Keratinocyte (primary cell): ENCODE measurements around the gene FOS. TPM values are rescaled to one million over a fixed set of nuclear protein-coding genes. Genes with fewer than 3 reads are reported as not detected.
A peak's percentile ranks its signal among the peaks of the same experiment; 100 is the strongest.

Source experiments
- DNase-seq: peaks from one replicate; pipeline ENCODE4 v3.0.0-alpha.2; 2011; ENCODE audit warnings: low read depth, missing footprints, low spot score
- FAIRE-seq: peaks from 2 replicates; lab custom pipeline; 2011; peaks lifted over from hg19 to GRCh38; lab: Jason Lieb, UNC
- H2AFZ ChIP-seq: 2 replicates; pipeline ENCODE4 v1.6.0; 2012; ENCODE audit warnings: low read length, control low read depth, inconsistent platforms; ENCODE audit not compliant: control insufficient read depth
- H3K27ac ChIP-seq: 2 replicates; pipeline ENCODE4 v1.5.1; 2011; ENCODE audit warnings: low read length; ENCODE audit not compliant: control insufficient read depth, insufficient read depth
- H3K27me3 ChIP-seq: 3 replicates; pipeline ENCODE4 v1.6.0; 2011; ENCODE audit warnings: low read length; ENCODE audit not compliant: control insufficient read depth, insufficient read depth; ENCODE audit errors: extremely low read depth
- H3K36me3 ChIP-seq, 2 experiments: 2 replicates in 1 of 2; 3 replicates in 1 of 2; pipeline ENCODE4 v1.5.1; 2011; ENCODE audit warnings: low read length in 2 of 2, mild to moderate bottlenecking in 1 of 2; ENCODE audit not compliant: control insufficient read depth in 2 of 2, insufficient read depth in 2 of 2; ENCODE audit errors: extremely low read depth in 1 of 2
- H3K4me1 ChIP-seq: 3 replicates; pipeline ENCODE4 v1.5.1; 2011; ENCODE audit warnings: low read length; ENCODE audit not compliant: control insufficient read depth, insufficient read depth; ENCODE audit errors: extremely low read depth
- H3K4me2 ChIP-seq: 3 replicates; pipeline ENCODE4 v1.6.0; 2011; ENCODE audit warnings: low read depth, low read length; ENCODE audit not compliant: control insufficient read depth, insufficient read depth; ENCODE audit errors: extremely low read depth
- H3K4me3 ChIP-seq, 3 experiments: fragments of 200-600 bp in 1 of 3; sonication (generic) in 1 of 3; 2 replicates in 2 of 3; 3 replicates in 1 of 3; pipeline ENCODE4 v1.5.1; 2011 to 2016; ENCODE audit warnings: low read length in 3 of 3, mild to moderate bottlenecking in 3 of 3, control low read depth in 2 of 3, inconsistent platforms in 1 of 3, low read depth in 1 of 3, mixed read lengths in 1 of 3, mixed run types in 1 of 3, moderate library complexity in 1 of 3; ENCODE audit not compliant: control insufficient read depth in 2 of 3, insufficient read depth in 2 of 3; ENCODE audit errors: extremely low read depth in 1 of 3
- H3K79me2 ChIP-seq: 2 replicates; pipeline ENCODE4 v1.6.0; 2012; ENCODE audit warnings: low read length; ENCODE audit not compliant: control insufficient read depth, insufficient read depth
- H3K9ac ChIP-seq: 3 replicates; pipeline ENCODE4 v1.6.0; 2011; ENCODE audit warnings: low read length; ENCODE audit not compliant: control insufficient read depth, insufficient read depth; ENCODE audit errors: extremely low read depth
- H3K9me1 ChIP-seq: 3 replicates; pipeline ENCODE4 v1.6.0; 2011; ENCODE audit warnings: low read length; ENCODE audit not compliant: control insufficient read depth, insufficient read depth; ENCODE audit errors: extremely low read depth
- H3K9me3 ChIP-seq: 2 replicates; pipeline ENCODE4 v1.5.1; 2012; ENCODE audit warnings: low read depth, low read length; ENCODE audit not compliant: control insufficient read depth
- H4K20me1 ChIP-seq: 3 replicates; pipeline ENCODE4 v1.6.0; 2011; ENCODE audit warnings: low read length; ENCODE audit not compliant: control insufficient read depth, insufficient read depth; ENCODE audit errors: extremely low read depth
- CTCF ChIP-seq, 3 experiments: IDR thresholded peaks in 1 of 3; conservative IDR thresholded peaks in 1 of 3; optimal IDR thresholded peaks in 1 of 3; 2 replicates in 2 of 3; 3 replicates in 1 of 3; pipeline versions ENCODE3 to v1.5.1; 2011; ENCODE audit warnings: low read length in 3 of 3, mild to moderate bottlenecking in 3 of 3, moderate library complexity in 2 of 3, control low read depth in 1 of 3, inconsistent platforms in 1 of 3; ENCODE audit not compliant: insufficient read depth in 2 of 3; ENCODE audit errors: extremely low read depth in 1 of 3
- EZH2 ChIP-seq: IDR thresholded peaks from one replicate; pipeline ENCODE4 v1.6.1; 2012; ENCODE audit warnings: inconsistent platforms, mild to moderate bottlenecking, low read length, moderate library complexity
- dilution Hi-C: fragments of 300-500 bp; cut with MboI; formaldehyde crosslinking; loops from one replicate; pipeline ENCODE4 v1.7.0; 2020; ENCODE audit warnings: low sequenced_read_pairs; ENCODE audit not compliant: extremely low pct_ligation_motif_present
- polyA plus RNA-seq, 5 experiments: library from polyadenylated mRNA; depleted of rRNA in 3 of 5; stranded (reverse) in 3 of 5; stranded (forward) in 1 of 5; unstranded in 1 of 5; fragments of >200 nt; gene quantifications; 1 replicate in 1 of 5; 2 replicates in 3 of 5; 3 replicates in 1 of 5; pipeline versions ENCODE4 v1.2.1 to v1.2.3, GENCODE V29; 2011 to 2012; ENCODE audit warnings: missing spikeins in 2 of 5, low read depth in 1 of 5, low replicate concordance in 1 of 5

The FOS gene
- polyA plus RNA-seq, 1 donor (not counting 4 experiments of a cell fraction or from before 2014, with no cell fraction given) = 121 TPM

DNA sequence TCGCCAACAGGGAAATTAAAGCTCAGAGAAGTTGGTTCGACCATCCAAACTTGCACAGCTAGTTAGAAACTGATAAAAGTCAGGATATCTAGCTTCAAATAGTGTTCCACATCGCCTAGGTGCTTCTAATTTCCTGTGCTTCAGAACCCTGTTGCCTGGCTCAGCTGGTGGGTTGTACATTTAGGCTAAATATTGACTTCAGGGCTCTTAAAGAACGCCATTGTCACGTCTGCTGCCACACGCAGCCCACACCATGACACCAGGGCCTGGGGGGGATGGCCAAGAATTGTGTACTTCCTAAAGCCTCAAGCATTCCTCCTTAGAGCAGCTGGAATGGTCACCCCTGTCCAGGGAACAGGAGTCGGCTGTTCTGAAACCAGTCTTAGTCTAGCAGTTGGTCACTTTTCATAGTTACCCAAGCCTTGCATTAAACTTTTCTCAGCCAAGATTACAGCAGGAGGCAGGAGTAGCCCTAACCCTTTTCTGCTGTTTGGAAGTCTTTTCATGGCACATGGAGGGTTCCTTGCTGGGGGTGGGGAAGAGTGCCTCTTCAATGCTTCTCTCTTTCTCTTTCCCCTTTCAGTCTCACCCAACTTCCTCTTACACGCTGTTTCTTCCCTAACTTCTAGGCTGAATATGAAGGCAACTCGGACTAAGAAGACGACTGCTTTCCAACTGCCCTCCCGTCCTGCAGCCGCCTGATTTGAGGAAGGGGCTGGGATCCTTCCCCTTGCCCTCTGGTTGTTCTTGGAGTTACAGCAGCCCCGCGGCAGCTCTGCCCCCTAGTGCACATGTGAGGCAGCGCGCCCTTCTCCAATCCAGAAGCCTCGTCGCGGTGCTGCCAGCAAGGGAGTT, 17.1 kb downstream of the FOS start:
- FAIRE-seq (peak; percentile 49), DNase-seq (no peak)
- Histone ChIP-seq H3K9ac (peak overlapping the region; percentile 98), H4K20me1 (no peaks in the 10 kb centered on the region), H3K9me3 (no peaks in the 10 kb centered on the region), H3K79me2 (no peaks in the 10 kb centered on the region), H3K4me2 (peak overlapping the region; percentile 99), H3K27ac (peak overlapping the region; percentile 93), H3K4me1 (peaks cover 29% of the 10 kb centered on the region), H3K4me3 (peak overlapping the region in 2 of 3 experiments; percentile 63 to 83), H3K9me1 (no peaks in the 10 kb centered on the region), H3K27me3 (no peaks in the 10 kb centered on the region), H3K36me3 (no peaks in the 10 kb centered on the region), H2AFZ (peak overlapping the region; percentile 68)
- TF ChIP-seq CTCF (optimal IDR thresholded peaks at IDR 0.05 in 1 of 3, IDR thresholded peaks at IDR 0.05 in 1 of 3, conservative IDR thresholded peaks at IDR 0.05 in 1 of 3; ENCODE audit: extremely low read depth in 1 of 3, insufficient read depth in 2 of 3, low read length in 3 of 3) = peak; percentile 95 to 97 (median 97)
- TF ChIP-seq EZH2 = no peak
- dilution Hi-C loops = no loop called here

DNA sequence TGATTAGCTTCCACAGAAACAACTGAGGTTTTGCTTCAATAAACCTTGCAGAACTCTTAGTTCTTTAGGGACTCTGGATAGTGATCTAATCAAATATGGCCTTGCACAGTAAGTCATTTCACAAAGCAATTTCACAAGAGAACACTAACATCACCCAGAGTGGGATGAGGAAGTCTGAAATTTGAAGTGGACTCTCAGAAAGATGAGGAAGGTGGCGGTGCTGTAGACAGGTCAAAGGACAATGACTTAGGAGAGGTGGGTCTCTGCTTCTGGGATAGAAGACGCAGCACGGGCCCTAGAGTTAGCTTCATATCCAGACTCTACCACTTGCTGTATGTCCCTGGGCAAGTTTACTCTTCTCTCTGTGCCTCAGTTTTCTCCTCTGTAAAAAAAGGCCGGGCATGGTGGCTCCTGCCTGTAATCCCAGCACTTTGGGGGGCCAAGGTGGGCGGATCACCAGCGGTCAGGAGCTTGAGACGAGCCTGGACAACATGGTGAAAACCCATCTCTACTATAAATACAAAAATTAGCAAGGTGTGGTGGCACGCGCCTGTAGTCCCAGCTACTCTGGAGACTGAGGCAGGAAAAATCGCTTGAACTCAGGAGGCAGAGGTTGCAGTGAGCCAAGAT, 18.9 kb downstream of the FOS start:
- Histone ChIP-seq H4K20me1 (no peaks in the 10 kb centered on the region), H3K36me3 (no peaks in the 10 kb centered on the region), H3K9me1 (no peaks in the 10 kb centered on the region), H3K27me3 (no peaks in the 10 kb centered on the region), H3K4me3 (no peak overlapping the region), H3K9me3 (no peaks in the 10 kb centered on the region), H2AFZ (no peak overlapping the region), H3K4me2 (no peak overlapping the region), H3K27ac (no peak overlapping the region), H3K9ac (no peak overlapping the region), H3K79me2 (no peaks in the 10 kb centered on the region), H3K4me1 (peaks cover 29% of the 10 kb centered on the region)
- TF ChIP-seq EZH2 = no peak
- no peak for TF ChIP-seq CTCF (optimal IDR thresholded peaks at IDR 0.05 in 1 of 3, IDR thresholded peaks at IDR 0.05 in 1 of 3, conservative IDR thresholded peaks at IDR 0.05 in 1 of 3; ENCODE audit: extremely low read depth in 1 of 3, insufficient read depth in 2 of 3, low read length in 3 of 3)
- dilution Hi-C loops = no loop called here
- FAIRE-seq = no peak
- no peak for DNase-seq
